HEK293 (cell line): ENCODE measurements around the gene SCGB3A1.

ENCODE experiments used
- CTCF ChIA-PET: fragments of 350-600 bp; formaldehyde crosslinking; extraction: SDS; loops from one replicate; lab custom pipeline; 2021; ENCODE audit warnings: antibody characterized with exemption; lab: Yijun Ruan, JAX
- POLR2A ChIA-PET: fragments of 300-600 bp; formaldehyde crosslinking; extraction: SDS; loops from one replicate; lab custom pipeline; 2020; ENCODE audit warnings: antibody characterized with exemption, inconsistent platforms; lab: Yijun Ruan, JAX
- H3K27ac ChIP-seq: fragments of 200-500 bp; sonication (Bioruptor generic); 2 replicates; pipeline ENCODE4 v1.5.1; 2014; ENCODE audit warnings: low read depth, low read length, control low read depth, inconsistent platforms; ENCODE audit errors: extremely low read depth
- H3K36me3 ChIP-seq, 2 experiments: fragments of 200-500 bp in 1 of 2; sonication (Bioruptor generic) in 1 of 2; 1 replicate in 1 of 2; 2 replicates in 1 of 2; pipeline ENCODE4 v1.5.1; 2014 to 2017; ENCODE audit warnings: inconsistent platforms in 2 of 2, low read length in 2 of 2; ENCODE audit not compliant: control insufficient read depth in 2 of 2, insufficient read depth in 1 of 2
- H3K4me1 ChIP-seq: fragments of 200-500 bp; sonication (Bioruptor generic); 2 replicates; pipeline ENCODE4 v1.5.1; 2014; ENCODE audit warnings: mild to moderate bottlenecking, low read length, inconsistent platforms; ENCODE audit not compliant: control insufficient read depth, insufficient read depth
- H3K4me3 ChIP-seq: 2 replicates; pipeline ENCODE4 v1.5.1; 2011; ENCODE audit warnings: low read depth, mild to moderate bottlenecking, control low read depth, low read length, moderate library complexity
- H3K9me3 ChIP-seq: fragments of 200-500 bp; sonication (Bioruptor generic); 2 replicates; pipeline ENCODE4 v1.5.1; 2014; ENCODE audit warnings: low read depth, low read length, inconsistent platforms; ENCODE audit not compliant: control insufficient read depth, insufficient read depth
- BCL11A ChIP-seq: fragments of 450-650 bp; formaldehyde crosslinking; IDR thresholded peaks from 2 replicates; pipeline ENCODE4 v1.5.1; 2016; ENCODE audit warnings: low read depth, missing biosample characterization, missing genetic modification characterization
- GLI4 ChIP-seq: fragments of 450-650 bp; formaldehyde crosslinking; IDR thresholded peaks from 2 replicates; pipeline ENCODE4 v1.5.1; 2016; ENCODE audit warnings: missing biosample characterization, missing genetic modification characterization
- KLF7 ChIP-seq: fragments of 450-650 bp; formaldehyde crosslinking; IDR thresholded peaks from 2 replicates; pipeline ENCODE4 v1.5.1; 2016; ENCODE audit warnings: missing biosample characterization, missing genetic modification characterization, borderline replicate concordance
- KLF9 ChIP-seq: fragments of 450-650 bp; formaldehyde crosslinking; IDR thresholded peaks from 2 replicates; pipeline ENCODE4 v1.5.1; 2016; ENCODE audit warnings: missing biosample characterization, missing genetic modification characterization, low read depth
- PATZ1 ChIP-seq: fragments of 450-650 bp; formaldehyde crosslinking; IDR thresholded peaks from 2 replicates; pipeline ENCODE4 v1.5.1; 2016; ENCODE audit warnings: missing biosample characterization, missing genetic modification characterization
- REST ChIP-seq: fragments of 450-650 bp; formaldehyde crosslinking; IDR thresholded peaks from 2 replicates; pipeline ENCODE4 v1.5.1; 2016; ENCODE audit warnings: missing biosample characterization, missing genetic modification characterization
- YY2 ChIP-seq: fragments of 450-650 bp; formaldehyde crosslinking; IDR thresholded peaks from 2 replicates; pipeline ENCODE4 v1.5.1; 2016; ENCODE audit warnings: missing biosample characterization, missing genetic modification characterization
- ZBTB7A ChIP-seq: fragments of 450-650 bp; formaldehyde crosslinking; IDR thresholded peaks from 2 replicates; pipeline ENCODE4 v1.5.1; 2016; ENCODE audit warnings: low read depth, missing biosample characterization, missing genetic modification characterization
- ZFP41 ChIP-seq: fragments of 450-650 bp; formaldehyde crosslinking; IDR thresholded peaks from 2 replicates; pipeline ENCODE4 v1.5.1; 2016; ENCODE audit warnings: missing biosample characterization, missing genetic modification characterization, borderline replicate concordance
- ZNF10 ChIP-seq: fragments of 450-650 bp; formaldehyde crosslinking; IDR thresholded peaks from 2 replicates; pipeline ENCODE4 v1.5.1; 2017; ENCODE audit warnings: missing biosample characterization, missing genetic modification characterization
- ZNF292 ChIP-seq: fragments of 450-650 bp; formaldehyde crosslinking; IDR thresholded peaks from 2 replicates; pipeline ENCODE4 v1.5.1; 2016; ENCODE audit warnings: low read depth, missing biosample characterization, missing genetic modification characterization, borderline replicate concordance
- ZNF302 ChIP-seq: fragments of 450-650 bp; formaldehyde crosslinking; IDR thresholded peaks from 2 replicates; pipeline ENCODE4 v1.5.1; 2016; ENCODE audit warnings: missing biosample characterization, missing genetic modification characterization, low read depth
- ZNF391 ChIP-seq: fragments of 450-650 bp; formaldehyde crosslinking; IDR thresholded peaks from 2 replicates; pipeline ENCODE4 v1.5.1; 2016; ENCODE audit warnings: low read depth, missing biosample characterization, missing genetic modification characterization, borderline replicate concordance
- ZNF398 ChIP-seq: fragments of 450-650 bp; formaldehyde crosslinking; IDR thresholded peaks from 2 replicates; pipeline ENCODE4 v1.5.1; 2017; ENCODE audit warnings: missing biosample characterization, missing genetic modification characterization
- ZNF610 ChIP-seq: fragments of 450-650 bp; formaldehyde crosslinking; IDR thresholded peaks from 2 replicates; pipeline ENCODE4 v1.5.1; 2016; ENCODE audit warnings: missing biosample characterization, missing genetic modification characterization, borderline replicate concordance
- ZNF701 ChIP-seq: fragments of 450-650 bp; formaldehyde crosslinking; IDR thresholded peaks from 2 replicates; pipeline ENCODE4 v1.5.1; 2016; ENCODE audit warnings: missing biosample characterization, missing genetic modification characterization
- ZNF704 ChIP-seq: fragments of 450-650 bp; formaldehyde crosslinking; IDR thresholded peaks from 2 replicates; pipeline ENCODE4 v1.5.1; 2016; ENCODE audit warnings: missing biosample characterization, missing genetic modification characterization
- ZNF792 ChIP-seq: fragments of 450-650 bp; formaldehyde crosslinking; IDR thresholded peaks from 2 replicates; pipeline ENCODE4 v1.5.1; 2016; ENCODE audit warnings: missing biosample characterization, missing genetic modification characterization
- TF ChIP-seq, protein P1 (sequence below): fragments of 450-650 bp; formaldehyde crosslinking; IDR thresholded peaks from 2 replicates; pipeline ENCODE4 v1.5.1; 2017; ENCODE audit warnings: missing biosample characterization, missing genetic modification characterization
- TF ChIP-seq, protein P2 (sequence below): fragments of 450-650 bp; formaldehyde crosslinking; IDR thresholded peaks from 2 replicates; pipeline ENCODE4 v1.5.1; 2016; ENCODE audit warnings: missing biosample characterization, missing genetic modification characterization
- TF ChIP-seq, protein P3 (sequence below): fragments of 450-650 bp; formaldehyde crosslinking; IDR thresholded peaks from 2 replicates; pipeline ENCODE4 v1.5.1; 2016; ENCODE audit warnings: missing biosample characterization, missing genetic modification characterization

The SCGB3A1 gene

DNA sequence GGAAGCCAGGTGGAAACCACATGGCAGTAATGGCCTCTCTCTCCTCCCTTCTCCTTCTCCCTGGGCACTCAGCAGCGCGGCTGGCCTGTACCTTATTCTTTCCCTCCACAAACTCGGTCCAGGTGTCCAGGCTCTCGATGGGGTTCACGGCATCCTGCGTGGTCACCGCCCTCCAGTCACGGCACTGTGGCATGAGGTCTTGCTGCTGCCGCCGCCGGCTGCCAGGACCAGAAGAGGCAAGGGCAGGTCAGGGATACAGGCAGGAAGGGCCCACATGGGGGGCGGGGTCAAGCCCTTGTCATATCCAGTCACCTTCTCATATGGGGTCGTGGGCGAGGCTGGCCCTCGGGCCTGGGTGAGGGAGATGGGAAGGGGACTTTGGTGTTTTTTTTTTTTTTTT, 32.5 kb upstream of the SCGB3A1 start:
- TF ChIP-seq ZNF391 (tag by site-specific recombination) (no peak), ZNF292 (tag by site-specific recombination) (no peak), PATZ1 (tag by site-specific recombination) (no peak), REST (tag by site-specific recombination) (no peak), ZNF610 (tag by site-specific recombination) (no peak), KLF7 (tag by site-specific recombination) (no peak), ZBTB7A (tag by site-specific recombination) (no peak), GLI4 (tag by site-specific recombination) (no peak), ZNF701 (tag by site-specific recombination) (no peak), KLF9 (no peak), ZNF10 (tag by site-specific recombination) (no peak)
- TF ChIP-seq, protein P1, sequence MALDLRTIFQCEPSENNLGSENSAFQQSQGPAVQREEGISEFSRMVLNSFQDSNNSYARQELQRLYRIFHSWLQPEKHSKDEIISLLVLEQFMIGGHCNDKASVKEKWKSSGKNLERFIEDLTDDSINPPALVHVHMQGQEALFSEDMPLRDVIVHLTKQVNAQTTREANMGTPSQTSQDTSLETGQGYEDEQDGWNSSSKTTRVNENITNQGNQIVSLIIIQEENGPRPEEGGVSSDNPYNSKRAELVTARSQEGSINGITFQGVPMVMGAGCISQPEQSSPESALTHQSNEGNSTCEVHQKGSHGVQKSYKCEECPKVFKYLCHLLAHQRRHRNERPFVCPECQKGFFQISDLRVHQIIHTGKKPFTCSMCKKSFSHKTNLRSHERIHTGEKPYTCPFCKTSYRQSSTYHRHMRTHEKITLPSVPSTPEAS (tag by site-specific recombination): no peak
- TF ChIP-seq, protein P2, sequence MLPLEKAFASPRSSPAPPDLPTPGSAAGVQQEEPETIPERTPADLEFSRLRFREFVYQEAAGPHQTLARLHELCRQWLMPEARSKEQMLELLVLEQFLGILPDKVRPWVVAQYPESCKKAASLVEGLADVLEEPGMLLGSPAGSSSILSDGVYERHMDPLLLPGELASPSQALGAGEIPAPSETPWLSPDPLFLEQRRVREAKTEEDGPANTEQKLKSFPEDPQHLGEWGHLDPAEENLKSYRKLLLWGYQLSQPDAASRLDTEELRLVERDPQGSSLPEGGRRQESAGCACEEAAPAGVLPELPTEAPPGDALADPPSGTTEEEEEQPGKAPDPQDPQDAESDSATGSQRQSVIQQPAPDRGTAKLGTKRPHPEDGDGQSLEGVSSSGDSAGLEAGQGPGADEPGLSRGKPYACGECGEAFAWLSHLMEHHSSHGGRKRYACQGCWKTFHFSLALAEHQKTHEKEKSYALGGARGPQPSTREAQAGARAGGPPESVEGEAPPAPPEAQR (tag by site-specific recombination): no peak
- CTCF ChIA-PET: interaction anchor here (0.6 to 1.7 kb wide), 3 partner anchors 12 to 18 kb away, joined by 3 to 4 read pairs (median 3); no protein-coding TSS in a partner anchor
- H3K36me3 ChIP-seq: peaks cover 0 to 3% of the 10 kb centered on the region in 2 experiments; a peak in 1 of 3 replicates
- no peak overlapping the region for H3K4me3 ChIP-seq
- POLR2A ChIA-PET: no interaction called here
- no peaks in the 10 kb centered on the region; the same call in 1 of the 2 replicates for H3K4me1 ChIP-seq
- H3K27ac ChIP-seq: no peak overlapping the region
- H3K9me3 ChIP-seq: no peaks in the 10 kb centered on the region

DNA sequence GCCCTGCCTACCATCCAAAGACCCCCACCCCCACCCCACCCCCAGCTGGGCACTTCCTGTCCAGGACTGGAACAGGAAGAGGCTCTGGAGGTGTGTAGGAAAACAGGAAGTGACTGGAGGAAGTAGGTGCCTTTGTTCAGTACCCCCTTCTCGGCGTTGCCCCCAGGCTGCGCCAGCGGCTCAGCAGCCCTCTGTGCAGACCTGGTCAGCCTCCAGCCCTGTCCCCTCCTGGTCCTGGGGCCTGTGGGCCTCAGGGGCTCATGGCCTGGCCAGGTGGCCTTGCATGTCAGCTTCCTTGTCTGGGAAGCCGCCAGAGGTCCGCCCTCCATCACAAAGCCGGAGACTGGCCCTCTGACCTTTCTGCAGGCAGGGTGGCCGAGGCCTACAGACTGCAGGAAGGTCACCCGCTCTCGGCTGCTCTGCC, 32.1 kb upstream of the SCGB3A1 start:
- POLR2A ChIA-PET: interaction anchor here (0.6 kb wide), 1 partner anchor 15 kb away, joined by 3 read pairs; no protein-coding TSS in a partner anchor
- no peaks in the 10 kb centered on the region; the same call in 1 of the 2 replicates for H3K4me1 ChIP-seq
- CTCF ChIA-PET: no interaction called here
- TF ChIP-seq ZNF398 (tag by site-specific recombination) (no peak), ZFP41 (tag by site-specific recombination) (no peak), ZNF704 (tag by site-specific recombination) (no peak), BCL11A (no peak), ZNF302 (tag by site-specific recombination) (no peak), ZNF792 (tag by site-specific recombination) (no peak), YY2 (tag by site-specific recombination) (no peak), ZNF292 (tag by site-specific recombination) (no peak)
- TF ChIP-seq, protein P3, sequence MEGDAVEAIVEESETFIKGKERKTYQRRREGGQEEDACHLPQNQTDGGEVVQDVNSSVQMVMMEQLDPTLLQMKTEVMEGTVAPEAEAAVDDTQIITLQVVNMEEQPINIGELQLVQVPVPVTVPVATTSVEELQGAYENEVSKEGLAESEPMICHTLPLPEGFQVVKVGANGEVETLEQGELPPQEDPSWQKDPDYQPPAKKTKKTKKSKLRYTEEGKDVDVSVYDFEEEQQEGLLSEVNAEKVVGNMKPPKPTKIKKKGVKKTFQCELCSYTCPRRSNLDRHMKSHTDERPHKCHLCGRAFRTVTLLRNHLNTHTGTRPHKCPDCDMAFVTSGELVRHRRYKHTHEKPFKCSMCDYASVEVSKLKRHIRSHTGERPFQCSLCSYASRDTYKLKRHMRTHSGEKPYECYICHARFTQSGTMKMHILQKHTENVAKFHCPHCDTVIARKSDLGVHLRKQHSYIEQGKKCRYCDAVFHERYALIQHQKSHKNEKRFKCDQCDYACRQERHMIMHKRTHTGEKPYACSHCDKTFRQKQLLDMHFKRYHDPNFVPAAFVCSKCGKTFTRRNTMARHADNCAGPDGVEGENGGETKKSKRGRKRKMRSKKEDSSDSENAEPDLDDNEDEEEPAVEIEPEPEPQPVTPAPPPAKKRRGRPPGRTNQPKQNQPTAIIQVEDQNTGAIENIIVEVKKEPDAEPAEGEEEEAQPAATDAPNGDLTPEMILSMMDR (tag by site-specific recombination): no peak

More for the DNA sequence above, 32.1 kb upstream of the SCGB3A1 start:
- H3K9me3 ChIP-seq: no peaks in the 10 kb centered on the region
- peaks cover 0 to 3% of the 10 kb centered on the region in 2 experiments; a peak in 1 of 3 replicates for H3K36me3 ChIP-seq
- H3K4me3 ChIP-seq: no peak overlapping the region
- H3K27ac ChIP-seq: no peak overlapping the region
